ENCODE results near the gene MGST2.

MGST2 gene

GRCh38 chr4:139728840-139729239 lies 63.2 kb downstream of the MGST2 start:
- Histone ChIP-seq H3K9ac (ENCODE audit: low read length) (no peak overlapping the region), H3K27me3 (ENCODE audit: low read length) (no peaks in the 10 kb centered on the region), H3K4me2 (ENCODE audit: low read depth, low read length, poor library complexity, severe bottlenecking) (no peak overlapping the region), H3K9me2 (replicated peaks; ENCODE audit: insufficient read depth, low read length) (no peaks in the 10 kb centered on the region), H3K36me3 (ENCODE audit: low read length) (no peaks in the 10 kb centered on the region), H4K20me1 (ENCODE audit: low read depth, low read length) (no peaks in the 10 kb centered on the region), H3K27ac (ENCODE audit: low read depth, low read length) (no peak overlapping the region), H3K79me2 (ENCODE audit: insufficient read depth, low read length) (no peaks in the 10 kb centered on the region), H2AFZ (ENCODE audit: low read depth, low read length, severe bottlenecking) (no peak overlapping the region), H3K4me3 (ENCODE audit: insufficient read depth, low read length, poor library complexity, severe bottlenecking) (no peak overlapping the region), H3F3A (ENCODE audit: insufficient read depth) (no peaks in the 10 kb centered on the region), H3K9me3 (ENCODE audit: insufficient read depth, low read length) (no peaks in the 10 kb centered on the region)
- no peak for TF ChIP-seq EZH2phosphoT487 (conservative IDR thresholded peaks at IDR 0.05; ENCODE audit: low read length)
- no peak for TF ChIP-seq CTCF (IDR thresholded peaks at IDR 0.05; ENCODE audit: insufficient read depth, low read length, poor library complexity, severe bottlenecking)

GRCh38 chr4:139732991-139733570 lies 67.5 kb downstream of the MGST2 start:
- no peaks in the 10 kb centered on the region for H4K20me1 ChIP-seq (ENCODE audit: low read depth, low read length)
- H3K4me2 ChIP-seq (ENCODE audit: low read depth, low read length, poor library complexity, severe bottlenecking), result no peak overlapping the region
- H3K9ac ChIP-seq (ENCODE audit: low read length), result no peak overlapping the region
- no peaks in the 10 kb centered on the region for H3K27me3 ChIP-seq (ENCODE audit: low read length)
- no peak overlapping the region for H2AFZ ChIP-seq (ENCODE audit: low read depth, low read length, severe bottlenecking)
- H3F3A ChIP-seq (ENCODE audit: insufficient read depth), result no peaks in the 10 kb centered on the region
- no peaks in the 10 kb centered on the region for H3K9me3 ChIP-seq (ENCODE audit: insufficient read depth, low read length)
- H3K4me3 ChIP-seq (ENCODE audit: insufficient read depth, low read length, poor library complexity, severe bottlenecking), result no peak overlapping the region
- no peaks in the 10 kb centered on the region for H3K9me2 ChIP-seq (replicated peaks; ENCODE audit: insufficient read depth, low read length)
- H3K79me2 ChIP-seq (ENCODE audit: insufficient read depth, low read length), result no peaks in the 10 kb centered on the region
- TF ChIP-seq EZH2phosphoT487 (conservative IDR thresholded peaks at IDR 0.05; ENCODE audit: low read length) (no peak), CTCF (IDR thresholded peaks at IDR 0.05; ENCODE audit: insufficient read depth, low read length, poor library complexity, severe bottlenecking) (no peak)
- no peak overlapping the region for H3K27ac ChIP-seq (ENCODE audit: low read depth, low read length)
- no peaks in the 10 kb centered on the region for H3K36me3 ChIP-seq (ENCODE audit: low read length)

- no peaks in the 10 kb centered on the region for H3F3A ChIP-seq (ENCODE audit: insufficient read depth)
- H3K36me3 ChIP-seq (ENCODE audit: low read length), result no peaks in the 10 kb centered on the region
- no peaks in the 10 kb centered on the region for H4K20me1 ChIP-seq (ENCODE audit: low read depth, low read length)
- no peak for TF ChIP-seq EZH2phosphoT487 (conservative IDR thresholded peaks at IDR 0.05; ENCODE audit: low read length)
- no peak overlapping the region for H3K27ac ChIP-seq (ENCODE audit: low read depth, low read length)
- no peaks in the 10 kb centered on the region for H3K9me2 ChIP-seq (replicated peaks; ENCODE audit: insufficient read depth, low read length)
- no peaks in the 10 kb centered on the region for H3K79me2 ChIP-seq (ENCODE audit: insufficient read depth, low read length)
- no peak overlapping the region for H3K9ac ChIP-seq (ENCODE audit: low read length)
- H3K27me3 ChIP-seq (ENCODE audit: low read length), result no peaks in the 10 kb centered on the region
- H2AFZ ChIP-seq (ENCODE audit: low read depth, low read length, severe bottlenecking), result no peak overlapping the region
- H3K4me2 ChIP-seq (ENCODE audit: low read depth, low read length, poor library complexity, severe bottlenecking), result no peak overlapping the region
- H3K9me3 ChIP-seq (ENCODE audit: insufficient read depth, low read length), result no peaks in the 10 kb centered on the region
- H3K4me3 ChIP-seq (ENCODE audit: insufficient read depth, low read length, poor library complexity, severe bottlenecking), result no peak overlapping the region
These were observed 68.7 kb downstream of the MGST2 start for GRCh38 chr4:139734201-139734874.

GRCh38 chr4:139734875-139735380 lies 69.3 kb downstream of the MGST2 start:
- Histone ChIP-seq H3K79me2 (ENCODE audit: insufficient read depth, low read length) (no peaks in the 10 kb centered on the region), H2AFZ (ENCODE audit: low read depth, low read length, severe bottlenecking) (no peak overlapping the region), H3K4me2 (ENCODE audit: low read depth, low read length, poor library complexity, severe bottlenecking) (peak overlapping the region; percentile 34), H3K27ac (ENCODE audit: low read depth, low read length) (no peak overlapping the region), H3K9ac (ENCODE audit: low read length) (no peak overlapping the region), H3K9me3 (ENCODE audit: insufficient read depth, low read length) (no peaks in the 10 kb centered on the region), H3K4me3 (ENCODE audit: insufficient read depth, low read length, poor library complexity, severe bottlenecking) (no peak overlapping the region), H3K36me3 (ENCODE audit: low read length) (no peaks in the 10 kb centered on the region), H3K9me2 (replicated peaks; ENCODE audit: insufficient read depth, low read length) (no peaks in the 10 kb centered on the region), H4K20me1 (ENCODE audit: low read depth, low read length) (no peaks in the 10 kb centered on the region), H3F3A (ENCODE audit: insufficient read depth) (no peaks in the 10 kb centered on the region), H3K27me3 (ENCODE audit: low read length) (no peaks in the 10 kb centered on the region)
- TF ChIP-seq CTCF (IDR thresholded peaks at IDR 0.05; ENCODE audit: insufficient read depth, low read length, poor library complexity, severe bottlenecking), result no peak
- no peak for TF ChIP-seq EZH2phosphoT487 (conservative IDR thresholded peaks at IDR 0.05; ENCODE audit: low read length)

Data from SU-DHL-6 (cell line).